ENCODE results near the gene PPIL1.
A peak's percentile ranks its signal among the peaks of the same experiment; 100 is the strongest.
"Not testable (repeated sequence)": the region's sequence is repeated elsewhere in the genome, so short reads cannot be mapped to it uniquely, and the experiment has no call there.

The PPIL1 gene

GRCh38 chr6:36874443-36875249, at the start of gene PPIL1:
PPIL1 (minus strand) TSS chr6:36874803; CDS start chr6:36874772, 31 bp downstream.
- DNase-seq: peak; percentile 38 to 94 (median 81)

GRCh38 chr6:36924131-36924530, 49.5 kb upstream of the PPIL1 start:
- DNase-seq: no peak

GRCh38 chr6:36920546-36920945, 45.9 kb upstream of the PPIL1 start:
- no peak for DNase-seq

- DNase-seq: no peak
Observed at GRCh38 chr6:36920049-36920448, 45.4 kb upstream of the PPIL1 start.

- DNase-seq: no peak
Observed at GRCh38 chr6:36917541-36918193, 43.1 kb upstream of the PPIL1 start.

- no peak for DNase-seq
Observed at GRCh38 chr6:36916126-36916525, 41.5 kb upstream of the PPIL1 start.

GRCh38 chr6:36915599-36915998, 41.0 kb upstream of the PPIL1 start:
- DNase-seq: no peak

GRCh38 chr6:36914227-36914794, 39.7 kb upstream of the PPIL1 start:
- DNase-seq: peak in 3 of 56 donors; percentile 6 to 28 (median 11)

GRCh38 chr6:36913082-36913481, 38.5 kb upstream of the PPIL1 start:
- DNase-seq: no peak

- DNase-seq: peak in 15 of 56 donors; percentile 6 to 51 (median 27)
Observed at GRCh38 chr6:36912586-36912985, 38.0 kb upstream of the PPIL1 start.

GRCh38 chr6:36912030-36912454, 37.4 kb upstream of the PPIL1 start:
- DNase-seq: peak in 4 of 56 donors; percentile 8 to 23 (median 22)

GRCh38 chr6:36908747-36909146, 34.1 kb upstream of the PPIL1 start:
- DNase-seq: no peak

GRCh38 chr6:36907781-36908180, 33.2 kb upstream of the PPIL1 start:
- DNase-seq: peak in 16 of 56 donors; percentile 14 to 67 (median 26)

- DNase-seq: peak in 15 of 56 donors; percentile 3 to 68 (median 21)
Observed at GRCh38 chr6:36906539-36907325, 32.1 kb upstream of the PPIL1 start.

GRCh38 chr6:36904851-36905393, 30.3 kb upstream of the PPIL1 start:
- no peak for DNase-seq

- DNase-seq: no peak
Observed at GRCh38 chr6:36904114-36904513, 29.5 kb upstream of the PPIL1 start.

GRCh38 chr6:36897609-36898008, 23.0 kb upstream of the PPIL1 start:
- peak in 3 of 56 donors; percentile 2 to 7 (median 7) for DNase-seq

- no peak for DNase-seq
Observed at GRCh38 chr6:36893976-36894932, 19.7 kb upstream of the PPIL1 start.

- not testable (repeated sequence) for DNase-seq
Observed at GRCh38 chr6:36891153-36891552, 16.6 kb upstream of the PPIL1 start.

- DNase-seq: no peak
Observed at GRCh38 chr6:36890112-36890663, 15.6 kb upstream of the PPIL1 start.
